Fibroblast of the conjunctiva (primary cell): Measurements from ENCODE around the gene CCDC148.

Experiments used
- DNase-seq: peaks from one replicate; pipeline ENCODE4 v3.0.0-alpha.2; 2010; ENCODE audit warnings: low read depth

CCDC148 gene

DNA sequence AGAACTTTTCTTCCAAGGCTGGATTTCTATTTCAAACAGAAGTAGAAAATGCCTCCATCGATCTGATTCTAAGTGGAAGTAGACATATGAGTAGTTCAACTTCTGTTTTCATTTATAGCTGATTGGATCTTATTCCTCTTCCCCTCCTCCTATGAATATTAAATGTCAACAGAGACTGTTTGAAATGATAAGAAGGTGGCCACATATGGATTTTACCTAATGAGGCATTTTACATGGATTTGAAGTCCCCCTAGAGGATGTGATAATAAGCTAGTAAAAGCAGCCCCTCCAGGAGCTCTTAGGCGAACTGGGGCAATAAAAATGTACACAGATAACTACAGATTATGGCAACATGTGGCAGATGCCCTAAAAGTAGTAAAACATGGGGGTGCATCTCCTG is 283.8 kb downstream of the CCDC148 start:
- DNase-seq = no peak

DNA sequence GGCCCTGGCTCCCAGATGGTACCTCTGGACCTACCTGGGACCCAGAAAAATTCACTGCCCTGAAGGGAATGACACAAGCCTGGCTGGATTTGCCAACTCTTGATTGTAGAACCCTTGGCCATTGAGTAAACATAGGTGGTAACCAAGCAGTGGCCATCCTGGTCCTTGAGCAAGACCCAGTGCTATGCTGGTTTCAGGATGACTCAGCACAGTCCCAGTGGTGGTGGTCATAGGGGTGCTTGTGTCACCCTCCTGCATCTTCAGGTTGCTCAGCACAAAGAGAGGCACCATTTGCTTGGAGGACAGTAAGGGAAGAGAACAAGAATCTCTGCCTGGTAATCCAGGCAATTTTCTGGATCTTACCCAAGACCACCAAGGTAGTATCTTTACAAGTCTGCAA is 302.0 kb downstream of the CCDC148 start:
- DNase-seq = no peak

DNA sequence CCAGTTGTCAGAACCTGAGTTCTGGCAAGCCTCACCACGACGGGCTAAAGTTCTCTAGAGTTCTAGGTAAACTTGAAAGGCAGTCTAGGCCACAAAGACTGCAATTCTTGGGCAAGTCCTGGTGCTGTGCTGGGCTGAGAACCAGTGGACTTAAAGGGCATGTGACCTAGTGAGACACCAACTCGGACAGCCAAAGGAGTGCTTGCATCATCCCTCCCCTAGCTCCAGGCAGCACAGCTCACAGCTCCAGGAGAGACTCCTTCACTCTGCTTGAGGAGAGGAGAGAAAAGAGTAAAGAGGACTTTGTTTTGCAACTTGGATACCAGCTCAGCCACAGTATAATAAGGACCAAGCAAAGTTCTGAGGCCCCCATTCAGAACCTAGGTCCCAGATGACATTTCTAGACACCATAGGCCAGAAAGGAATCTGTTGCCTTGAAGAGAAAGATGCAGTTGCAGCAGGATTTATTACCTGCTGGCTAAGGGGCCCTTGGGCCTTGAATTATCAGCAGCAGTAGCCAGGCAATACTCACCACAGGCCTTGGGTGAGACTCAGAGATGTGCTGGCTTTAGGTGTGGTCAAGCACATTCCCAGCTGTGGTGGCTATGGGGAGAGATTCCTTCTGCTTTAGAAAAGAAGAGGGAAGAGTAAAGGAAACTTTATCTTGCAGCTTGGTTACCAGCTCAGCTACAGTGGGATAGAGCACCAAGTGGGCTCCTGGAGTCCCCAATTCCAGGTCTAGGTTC is 303.1 kb downstream of the CCDC148 start:
- DNase-seq = no peak

DNA sequence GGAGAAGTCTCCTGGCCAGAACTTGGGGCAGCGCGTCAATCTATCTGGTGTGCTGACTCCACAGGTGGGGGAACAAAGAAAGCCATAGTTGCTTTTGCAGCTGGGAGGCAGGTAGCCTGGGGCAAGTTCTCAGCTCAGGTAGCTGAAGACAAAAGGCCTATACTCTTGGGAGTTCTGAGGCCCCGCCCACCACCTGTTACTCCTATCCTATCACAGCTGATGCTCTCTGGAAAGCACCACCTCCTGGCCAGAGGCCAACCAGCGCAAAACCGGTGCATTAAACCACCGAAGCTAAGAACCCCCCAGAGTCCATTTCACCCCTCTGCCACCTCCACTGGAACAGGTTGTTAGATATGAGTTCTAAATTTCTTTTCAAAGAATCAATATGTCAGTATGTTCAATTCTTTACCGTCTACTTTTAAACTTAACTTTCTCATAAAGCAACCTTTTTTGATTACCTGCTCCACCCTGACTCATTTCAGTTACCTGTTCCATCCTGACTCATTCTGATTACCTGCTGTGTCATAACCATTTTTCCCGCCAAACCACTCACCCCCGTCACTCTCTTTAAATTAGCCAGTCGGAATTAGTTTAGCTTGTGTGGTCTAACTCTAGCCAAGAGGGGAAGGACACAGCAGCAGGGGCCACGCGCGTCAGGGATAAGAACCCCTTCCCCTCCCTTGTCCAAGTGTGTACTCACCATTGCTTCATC is 311.5 kb downstream of the CCDC148 start:
- no peak for DNase-seq

DNA sequence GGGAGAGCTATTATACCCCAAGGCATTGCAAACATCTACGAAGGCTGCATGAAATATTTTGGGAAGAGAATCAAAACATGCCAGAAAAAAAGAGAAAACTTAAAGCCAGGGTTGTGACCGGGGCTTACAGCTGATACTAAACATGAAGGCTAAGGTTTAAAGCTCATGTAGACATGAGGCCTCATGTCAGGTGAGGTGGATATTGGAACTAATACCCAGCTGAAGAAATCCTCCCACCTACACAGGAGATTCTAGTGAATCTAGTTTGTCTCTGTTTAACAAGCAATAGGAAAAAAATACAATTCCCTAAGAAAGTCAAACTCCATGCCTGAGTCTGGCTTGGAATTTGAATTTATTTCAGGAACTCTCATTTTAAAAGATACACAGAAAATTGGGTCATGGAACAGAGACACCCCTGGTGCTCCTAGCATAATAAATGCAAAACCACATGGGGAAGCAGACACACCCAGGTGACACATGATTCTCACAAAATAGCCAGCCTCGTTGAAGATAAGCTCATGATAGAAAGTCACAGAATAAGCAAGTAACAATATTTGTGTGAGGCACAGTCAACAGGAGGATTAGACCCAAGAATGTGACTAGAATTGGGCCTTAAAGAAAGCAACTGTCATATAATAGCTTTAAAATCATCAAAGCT is 312.7 kb downstream of the CCDC148 start:
- DNase-seq = no peak

DNA sequence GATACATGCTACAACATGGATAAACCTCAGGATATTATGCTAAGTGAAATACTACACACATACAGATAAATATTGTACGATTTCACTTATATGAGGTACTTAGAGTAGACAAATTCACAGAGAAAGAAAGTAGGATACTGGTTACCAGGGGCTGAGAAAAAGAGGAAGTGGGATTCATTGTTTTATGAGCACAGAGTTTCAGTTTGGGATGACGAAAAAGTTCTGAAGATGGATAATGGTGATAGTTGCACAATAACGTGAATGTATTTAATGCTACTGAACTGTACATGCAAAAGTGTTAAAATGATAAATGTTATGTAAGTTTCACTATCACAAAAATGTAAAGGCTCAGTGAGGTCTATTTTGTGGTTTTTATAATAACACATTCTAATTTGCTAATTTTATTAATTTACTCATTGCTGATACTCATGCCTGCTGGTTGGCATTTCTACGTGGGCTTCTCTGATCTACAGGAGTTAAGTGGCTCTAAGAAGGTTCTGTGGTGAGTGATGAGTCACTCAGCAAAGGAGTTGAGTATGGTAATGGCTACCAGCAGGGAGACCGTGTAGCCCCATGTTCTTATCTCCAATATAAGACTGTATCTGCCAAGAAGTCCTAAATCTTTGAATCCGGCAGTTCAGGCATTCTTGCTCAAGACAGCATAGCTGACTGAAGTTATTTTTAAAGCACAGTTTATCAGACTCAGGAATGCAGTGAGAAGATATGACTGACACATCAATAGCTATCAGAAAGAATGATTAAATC is 313.8 kb downstream of the CCDC148 start:
- no peak for DNase-seq

DNA sequence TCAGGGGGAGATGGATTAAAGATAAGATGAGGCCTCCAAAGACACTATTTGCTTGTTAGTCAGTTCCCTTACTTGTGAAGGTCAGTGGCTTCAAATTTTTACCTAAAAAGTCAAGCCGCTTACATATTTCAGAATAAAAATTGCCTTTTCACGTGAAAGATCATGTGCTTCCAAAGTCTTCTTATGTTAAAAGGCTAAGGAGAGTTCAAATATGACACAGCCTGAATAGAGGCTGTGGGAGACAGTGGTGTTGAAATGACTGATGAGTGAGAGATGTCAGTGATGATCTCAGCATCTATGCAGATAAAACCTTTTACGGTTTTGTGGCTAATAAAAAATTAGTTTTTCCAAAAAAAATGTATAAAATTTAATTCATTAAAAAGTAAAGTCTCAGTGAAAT is 314.4 kb downstream of the CCDC148 start:
- DNase-seq = no peak

DNA sequence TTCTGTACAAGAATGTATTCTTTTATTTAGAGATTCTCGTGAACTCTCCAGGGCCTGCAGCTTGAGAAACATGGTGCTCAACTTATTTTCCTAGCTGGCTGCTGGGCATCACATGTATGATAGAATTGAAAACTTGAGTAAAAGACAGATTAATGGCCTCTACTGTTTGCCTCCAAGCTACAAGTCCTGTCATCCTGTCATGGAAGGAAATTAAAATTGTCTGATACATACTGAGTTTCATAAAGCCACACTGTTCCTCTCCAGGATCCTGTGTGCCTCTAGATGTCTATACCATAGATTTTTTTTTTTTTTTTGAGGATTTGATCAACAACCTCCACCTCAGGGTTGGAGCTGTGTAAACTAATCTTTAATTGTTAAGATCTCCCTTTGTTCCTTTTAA is 316.4 kb downstream of the CCDC148 start:
- no peak for DNase-seq

DNA sequence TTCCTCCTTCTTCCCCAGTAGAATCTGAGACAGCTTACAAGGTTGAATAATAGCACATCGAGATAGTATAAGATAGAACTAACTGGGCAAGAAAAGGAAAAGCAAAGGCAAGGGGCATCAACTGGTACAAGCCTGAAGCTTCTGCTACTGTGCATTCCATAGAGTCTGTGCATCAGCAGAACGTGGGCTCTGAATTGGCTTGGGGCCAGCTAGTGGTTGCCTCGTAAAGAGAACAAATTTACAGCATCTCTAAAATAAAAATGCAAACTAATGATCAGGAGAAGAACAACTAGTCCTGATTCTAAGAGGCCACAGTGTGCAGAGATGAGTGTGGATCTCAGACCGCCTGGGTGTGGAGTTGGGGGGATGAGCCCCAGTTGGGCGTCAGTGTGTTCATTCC is 318.3 kb downstream of the CCDC148 start:
- DNase-seq = no peak

DNA sequence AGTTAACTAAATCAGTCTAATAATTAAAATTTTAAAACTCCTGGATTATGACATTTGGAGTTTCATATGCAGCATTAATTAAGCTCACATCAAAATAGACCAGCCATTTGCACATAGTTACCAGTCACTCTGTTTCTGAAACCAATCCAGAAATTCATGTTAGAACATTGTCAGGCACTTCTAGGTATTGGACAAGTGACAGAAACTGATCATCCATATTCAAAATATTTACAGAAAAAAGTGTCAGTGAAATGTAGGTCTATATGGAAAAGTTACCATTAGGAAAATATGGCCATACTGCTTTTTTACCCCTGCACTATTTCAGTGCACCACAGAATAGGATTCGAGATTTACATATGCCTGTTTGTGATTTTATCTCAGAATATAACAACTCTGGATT is 321.5 kb downstream of the CCDC148 start:
- no peak for DNase-seq

DNA sequence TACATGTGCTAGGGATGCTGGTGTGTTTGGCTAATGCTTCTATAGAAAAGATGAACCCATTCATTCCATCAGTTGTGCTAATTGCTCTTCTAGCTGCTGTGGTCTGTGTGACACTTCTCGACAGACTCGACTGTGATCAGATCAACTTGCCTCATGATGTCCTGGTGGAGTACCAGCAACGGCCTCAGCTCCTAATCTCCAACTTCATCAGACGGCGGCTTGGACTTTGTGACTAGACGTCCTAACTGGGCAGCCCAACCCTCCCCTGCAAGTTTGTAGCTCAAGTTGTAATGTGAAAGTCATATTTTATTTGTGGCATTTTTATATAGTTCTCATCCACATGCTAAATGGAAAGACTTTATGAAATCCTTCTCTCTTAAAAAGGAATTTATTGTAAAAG is 321.9 kb downstream of the CCDC148 start:
- no peak for DNase-seq

DNA sequence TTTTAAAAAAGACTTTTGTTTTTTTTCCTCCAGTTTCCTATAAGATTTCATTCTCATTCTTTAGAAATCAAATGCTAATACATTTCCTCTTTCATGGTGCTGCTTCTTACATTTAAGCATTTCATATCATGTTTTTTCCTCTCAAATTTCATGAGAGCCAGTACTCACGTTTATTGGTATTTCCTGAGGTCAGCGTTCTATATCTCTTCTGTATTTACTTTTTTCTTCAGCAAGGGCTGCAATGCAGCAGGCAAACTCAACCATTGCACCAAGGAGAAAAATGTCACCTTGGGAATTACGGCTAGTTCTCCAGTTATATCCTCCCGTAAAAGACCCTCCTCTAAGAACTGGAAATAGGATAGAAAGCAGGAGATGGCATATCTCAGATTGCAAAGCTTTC is 322.5 kb downstream of the CCDC148 start:
- DNase-seq = no peak

DNA sequence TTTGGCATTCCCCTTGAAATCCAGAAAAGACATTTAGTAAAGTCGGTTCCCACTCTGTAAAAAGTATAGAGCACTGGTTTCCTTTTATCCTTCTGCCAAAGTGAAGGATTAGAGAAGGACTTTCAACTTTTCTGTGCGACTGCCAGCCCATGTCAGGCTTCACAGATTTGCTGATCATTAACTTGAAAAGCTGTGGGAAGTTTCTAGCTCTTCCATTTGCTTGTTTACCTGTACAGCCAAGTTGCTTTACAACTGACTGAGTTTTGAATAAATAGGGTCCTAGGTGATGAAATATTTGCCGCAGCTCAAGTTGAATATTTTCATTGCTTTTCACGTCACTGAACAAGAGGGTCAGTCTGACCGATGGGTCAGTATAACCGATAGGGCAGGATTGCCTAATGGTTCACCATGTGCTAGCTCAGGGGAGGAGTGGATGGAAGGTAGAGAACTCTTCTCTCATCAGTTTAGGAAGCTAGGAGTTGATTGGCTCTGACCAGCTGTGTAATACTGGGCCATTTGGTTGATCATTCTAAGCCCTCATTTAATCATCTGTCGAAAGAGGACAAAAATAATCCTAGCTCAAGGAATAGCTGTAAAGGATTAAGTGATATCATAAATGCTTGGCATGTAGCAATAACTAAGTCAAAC is 324.5 kb downstream of the CCDC148 start:
- no peak for DNase-seq

DNA sequence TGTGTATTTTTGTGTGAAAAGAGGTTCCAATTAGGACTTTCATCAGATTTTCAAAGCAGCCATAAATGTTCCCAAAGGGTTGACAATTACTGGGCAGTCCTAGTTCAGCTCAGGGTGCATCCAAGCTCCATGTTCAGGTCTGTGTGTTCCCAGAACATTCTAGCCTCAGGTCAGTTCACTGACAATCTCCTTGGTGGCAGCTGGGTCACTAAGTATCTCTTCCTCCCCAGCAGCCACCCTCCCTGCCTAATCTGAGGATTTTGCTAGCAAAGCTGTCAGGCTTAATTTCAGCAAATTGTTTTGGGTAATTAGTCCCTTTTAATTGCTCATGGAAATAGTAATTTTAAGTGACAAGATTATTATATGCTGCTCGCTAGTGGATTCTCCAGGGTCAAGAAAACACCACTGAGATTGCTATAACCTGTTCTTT is 325.1 kb downstream of the CCDC148 start:
- no peak for DNase-seq

DNA sequence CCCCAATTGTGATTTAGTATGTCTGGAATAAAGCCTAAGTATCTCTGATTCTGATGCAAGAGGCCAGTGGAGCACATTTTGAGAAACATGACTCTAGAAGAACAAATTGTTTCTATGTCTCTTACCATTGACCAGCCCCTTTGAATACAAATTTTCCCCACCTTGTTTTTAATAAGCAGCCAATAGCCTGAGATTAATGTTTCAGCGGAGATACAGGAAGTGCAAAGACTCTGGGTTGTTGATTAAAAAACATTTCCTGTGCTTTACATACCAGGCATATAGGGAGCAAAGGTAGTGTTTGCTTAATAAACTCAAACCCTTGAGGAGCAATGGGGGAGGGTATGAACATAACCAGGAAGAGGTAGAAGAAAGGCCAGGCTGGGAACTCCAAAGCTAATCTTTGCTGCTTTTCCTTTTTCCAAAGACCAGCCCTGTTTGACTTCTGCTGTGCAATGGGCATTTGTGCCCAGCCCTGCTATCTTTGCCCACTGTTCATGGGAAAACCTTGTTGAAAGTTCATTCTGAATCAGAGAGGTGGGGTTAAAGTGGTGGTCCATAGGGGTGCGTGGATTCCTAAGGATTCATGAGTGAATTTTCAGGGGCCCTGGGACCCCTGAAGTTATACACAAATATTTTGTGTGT is 325.6 kb downstream of the CCDC148 start:
- no peak for DNase-seq

DNA sequence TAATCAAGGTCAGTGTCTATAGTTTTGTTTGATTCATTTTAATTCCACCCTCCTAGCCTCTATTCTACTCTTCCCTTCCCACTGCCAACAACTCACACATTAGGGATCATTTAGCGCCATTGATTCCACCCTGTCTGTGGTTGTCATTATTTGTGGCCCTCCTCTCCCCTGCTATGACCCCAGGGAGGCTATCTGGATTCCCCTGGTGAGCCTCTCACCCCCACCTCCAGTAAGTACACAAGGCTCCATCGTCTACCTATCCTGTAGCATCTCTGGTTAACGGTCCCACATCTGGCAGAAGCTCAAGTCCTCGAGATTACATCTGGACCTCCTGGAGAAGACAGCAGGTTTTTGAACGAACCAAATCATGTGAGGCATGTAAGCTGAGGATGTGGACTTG is 327.5 kb downstream of the CCDC148 start:
- DNase-seq = no peak

DNA sequence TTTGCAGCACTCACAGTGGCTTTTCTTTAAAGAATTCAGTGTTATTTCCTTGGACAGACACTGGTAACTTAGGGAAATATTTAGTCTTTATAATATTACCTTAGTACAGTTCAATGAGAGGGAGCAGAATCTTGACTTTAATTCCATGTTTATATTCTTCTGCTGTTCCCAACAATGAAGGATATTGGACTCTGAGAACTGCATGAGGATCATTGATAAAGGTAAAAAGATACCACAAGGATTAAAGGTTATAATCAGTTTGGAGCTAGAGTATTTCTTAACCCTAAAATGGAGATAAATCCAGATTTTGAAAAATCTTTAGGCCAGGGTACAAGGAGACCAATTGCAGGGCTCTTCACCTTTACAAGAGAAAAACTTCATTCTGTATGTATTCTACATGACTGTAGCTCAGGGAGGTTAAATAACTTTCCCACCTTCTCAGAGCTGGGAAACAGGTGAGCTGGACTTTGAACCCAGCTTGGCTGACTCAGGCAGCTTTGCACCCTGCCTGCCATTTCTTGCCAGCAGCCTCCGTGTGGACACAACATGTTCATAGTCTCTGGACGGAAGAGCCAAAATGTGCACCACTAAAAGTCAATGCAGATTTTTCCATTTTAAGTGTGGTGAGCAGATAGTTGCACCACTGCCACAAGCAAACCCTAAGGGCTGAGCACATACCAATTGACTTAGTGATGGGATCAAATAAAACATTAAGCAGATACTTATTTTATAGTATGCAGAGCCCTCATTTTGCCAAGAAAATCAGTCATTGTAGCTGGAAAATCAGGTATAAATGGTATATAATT is 328.2 kb downstream of the CCDC148 start:
- no peak for DNase-seq

DNA sequence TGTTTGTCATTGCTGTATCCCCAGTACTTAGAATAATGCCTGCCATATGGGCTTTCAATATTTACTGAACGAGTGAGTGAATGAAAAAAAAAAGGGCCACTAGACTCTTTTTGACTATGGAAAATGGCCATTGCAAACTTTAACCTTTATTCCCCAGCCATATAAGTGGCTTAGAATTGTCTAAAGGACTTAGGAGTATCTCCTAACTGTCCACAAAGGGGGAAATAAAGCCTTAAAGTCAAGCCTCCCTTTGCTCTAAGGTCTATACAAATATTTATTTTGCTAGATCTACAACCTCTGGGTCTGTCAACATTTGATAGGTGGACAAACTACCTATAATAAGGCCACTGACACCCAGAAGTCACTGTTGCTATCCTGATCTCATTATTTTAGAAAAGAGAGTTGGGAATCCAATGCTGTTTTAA is 329.2 kb downstream of the CCDC148 start:
- DNase-seq = no peak

DNA sequence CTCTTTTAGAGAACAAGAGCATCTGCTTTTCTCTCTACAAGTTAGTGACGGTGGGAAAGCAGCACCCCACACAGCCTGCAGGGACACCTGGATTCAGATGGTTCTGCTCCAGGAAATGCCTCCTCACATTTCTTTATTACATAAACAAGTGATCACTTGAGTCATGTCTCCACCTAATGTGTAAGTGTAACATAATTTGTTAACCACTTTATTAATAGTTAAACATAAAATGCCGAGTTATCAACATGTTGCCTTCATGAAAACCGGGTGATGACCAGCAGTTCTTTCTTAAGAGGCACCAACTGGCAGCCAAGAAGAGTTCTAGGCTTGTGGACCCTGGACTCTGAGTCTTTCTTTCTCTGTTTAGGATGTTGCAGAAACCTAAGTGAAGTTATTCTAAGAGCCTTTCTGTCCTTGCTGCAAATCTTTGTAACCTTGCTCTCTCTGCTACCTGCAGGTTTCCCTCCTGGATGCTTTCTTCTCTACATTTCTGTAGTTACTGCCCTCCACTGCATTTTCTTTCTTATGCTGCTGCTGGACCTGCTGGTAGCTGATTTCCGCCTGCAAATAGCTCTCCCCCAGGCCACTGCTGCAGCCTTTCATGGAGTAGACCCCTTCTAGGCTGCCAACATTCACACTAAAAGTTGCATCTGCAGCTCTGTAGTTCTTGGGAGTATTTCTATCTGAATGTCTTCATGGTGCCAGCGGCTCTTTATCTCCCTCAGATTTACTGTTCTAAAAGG is 330.6 kb downstream of the CCDC148 start:
- no peak for DNase-seq

DNA sequence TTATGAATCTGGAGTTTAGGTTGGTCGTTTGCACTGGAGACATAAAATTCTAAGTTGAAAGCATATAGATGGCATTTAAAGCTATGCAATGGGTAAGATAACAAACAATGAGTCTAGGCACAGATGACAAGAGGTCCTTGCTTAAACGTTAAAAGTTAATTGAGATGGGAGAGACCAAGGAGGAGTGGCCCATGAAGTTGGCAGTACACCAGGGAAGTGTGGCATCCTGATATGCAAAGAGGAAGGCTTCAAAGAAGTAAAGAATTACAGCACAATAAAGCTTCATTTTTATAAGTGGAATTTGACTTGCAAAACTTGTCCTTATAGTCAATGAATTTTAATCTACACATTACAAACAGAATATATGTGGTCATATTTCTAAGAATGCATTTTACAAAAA is 331.7 kb downstream of the CCDC148 start:
- DNase-seq = no peak
